Activated B cell treated with CpG ODN at 0.5 μM for 24 hours (primary cell): Measurements from ENCODE around the gene GRM8. TPM values are rescaled to one million over a fixed set of nuclear protein-coding genes. Genes with fewer than 3 reads are reported as not detected.

Experiments
- ATAC-seq: fragments of 200-7000 bp; cut with Tn5 transposase; one replicate; pipeline ENCODE4 v1.10.0; 2021; ENCODE audit warnings: low read depth, mild to moderate bottlenecking, moderate library complexity
- CTCF ChIA-PET: fragments of 350-600 bp; sonication (Branson Sonifier 250); formaldehyde crosslinking; loops from one replicate; lab custom pipeline; 2021; ENCODE audit warnings: antibody characterized with exemption; lab: Charles Lee
- POLR2A ChIA-PET: fragments of 350-600 bp; sonication (Branson Sonifier 250); formaldehyde crosslinking; loops from one replicate; lab custom pipeline; 2021; ENCODE audit warnings: antibody characterized with exemption; lab: Charles Lee
- DNase-seq: peaks from one replicate; pipeline ENCODE4 v3.0.0; 2022
- H3K27ac Mint-ChIP-seq: one replicate; pipeline ENCODE4 v1.8.0; 2020; ENCODE audit warnings: mixed read lengths
- H3K27me3 Mint-ChIP-seq: one replicate; pipeline ENCODE4 v1.8.0; 2021; ENCODE audit warnings: mixed read lengths
- H3K36me3 Mint-ChIP-seq: one replicate; pipeline ENCODE4 v1.8.0; 2021; ENCODE audit warnings: low read depth, mixed read lengths
- H3K4me1 Mint-ChIP-seq: one replicate; pipeline ENCODE4 v1.8.0; 2021; ENCODE audit warnings: mixed read lengths
- H3K4me3 Mint-ChIP-seq: one replicate; pipeline ENCODE4 v1.8.0; 2020; ENCODE audit warnings: mild to moderate bottlenecking, mixed read lengths
- H3K9me3 Mint-ChIP-seq: one replicate; pipeline ENCODE4 v1.8.0; 2020; ENCODE audit warnings: mixed read lengths
- intact Hi-C: fragments of 100-400 bp; cut with micrococcal nuclease; formaldehyde crosslinking; loops from one replicate; pipeline ENCODE4 v1.15.1; 2024
- total RNA-seq: library from RNA; stranded (reverse); gene quantifications from 2 replicates; pipeline ENCODE4 v1.2.3, GENCODE V29; 2022
- TF ChIP-seq, protein P1 (sequence below): fragments of 200-600 bp; IDR thresholded peaks from one replicate; pipeline ENCODE4 v1.8.0; 2022; ENCODE audit warnings: antibody characterized with exemption, mild to moderate bottlenecking

GRM8 gene
- total RNA-seq, 1 donor from 2014 or later: not detected

DNA sequence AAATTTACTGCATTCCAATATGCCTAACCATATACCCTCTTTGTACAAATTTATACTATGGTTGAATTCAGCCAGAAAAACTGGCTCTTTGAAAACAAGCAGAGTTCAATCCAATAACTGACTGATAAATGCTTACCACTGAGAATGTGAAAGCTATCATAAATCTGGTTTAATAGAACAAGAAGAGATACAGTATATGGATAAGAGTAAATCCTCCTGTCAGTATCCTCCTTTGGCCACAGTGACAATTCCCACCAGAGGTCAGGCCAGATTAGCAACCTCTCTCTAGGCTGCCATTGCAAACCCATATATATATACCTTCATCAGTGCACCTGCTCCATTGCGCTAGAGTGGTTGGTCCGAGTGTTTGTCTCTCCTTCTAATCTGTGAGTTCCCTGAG lies 647.2 kb downstream of the GRM8 start:
- H3K36me3 Mint-ChIP-seq: no peaks in the 10 kb centered on the region
- H3K4me3 Mint-ChIP-seq: no peak overlapping the region
- DNase-seq: no peak
- no peak overlapping the region for H3K27ac Mint-ChIP-seq
- no peaks in the 10 kb centered on the region for H3K4me1 Mint-ChIP-seq
- no peak for ATAC-seq
- no peaks in the 10 kb centered on the region for H3K9me3 Mint-ChIP-seq
- no peaks in the 10 kb centered on the region for H3K27me3 Mint-ChIP-seq
- intact Hi-C loops: no loop called here
- ChIA-PET CTCF (no interaction called here), POLR2A (no interaction called here)
- TF ChIP-seq, protein P1, sequence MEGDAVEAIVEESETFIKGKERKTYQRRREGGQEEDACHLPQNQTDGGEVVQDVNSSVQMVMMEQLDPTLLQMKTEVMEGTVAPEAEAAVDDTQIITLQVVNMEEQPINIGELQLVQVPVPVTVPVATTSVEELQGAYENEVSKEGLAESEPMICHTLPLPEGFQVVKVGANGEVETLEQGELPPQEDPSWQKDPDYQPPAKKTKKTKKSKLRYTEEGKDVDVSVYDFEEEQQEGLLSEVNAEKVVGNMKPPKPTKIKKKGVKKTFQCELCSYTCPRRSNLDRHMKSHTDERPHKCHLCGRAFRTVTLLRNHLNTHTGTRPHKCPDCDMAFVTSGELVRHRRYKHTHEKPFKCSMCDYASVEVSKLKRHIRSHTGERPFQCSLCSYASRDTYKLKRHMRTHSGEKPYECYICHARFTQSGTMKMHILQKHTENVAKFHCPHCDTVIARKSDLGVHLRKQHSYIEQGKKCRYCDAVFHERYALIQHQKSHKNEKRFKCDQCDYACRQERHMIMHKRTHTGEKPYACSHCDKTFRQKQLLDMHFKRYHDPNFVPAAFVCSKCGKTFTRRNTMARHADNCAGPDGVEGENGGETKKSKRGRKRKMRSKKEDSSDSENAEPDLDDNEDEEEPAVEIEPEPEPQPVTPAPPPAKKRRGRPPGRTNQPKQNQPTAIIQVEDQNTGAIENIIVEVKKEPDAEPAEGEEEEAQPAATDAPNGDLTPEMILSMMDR: no peak

DNA sequence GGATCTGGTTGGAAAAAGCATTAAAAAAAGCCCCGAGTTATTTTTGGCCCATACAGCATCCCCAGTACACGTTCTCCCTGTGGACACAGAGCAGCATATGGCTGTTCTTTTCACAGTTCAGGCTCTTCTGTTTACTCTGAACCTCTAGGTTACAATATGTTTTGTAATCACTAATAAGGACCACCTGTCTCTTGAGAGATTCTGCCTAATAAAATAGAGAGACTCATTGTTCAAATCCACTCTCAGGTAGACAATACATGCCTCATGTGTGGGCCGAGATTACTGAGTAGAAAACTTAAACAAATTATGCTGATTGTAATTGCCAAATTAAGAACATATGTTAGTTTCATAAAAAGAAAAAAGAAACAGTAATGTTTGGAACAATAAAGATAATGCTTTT lies 647.7 kb downstream of the GRM8 start:
- ChIA-PET POLR2A (no interaction called here), CTCF (no interaction called here)
- DNase-seq (no peak), ATAC-seq (no peak)
- no peaks in the 10 kb centered on the region for H3K27me3 Mint-ChIP-seq
- TF ChIP-seq, protein P1: no peak
- no peaks in the 10 kb centered on the region for H3K36me3 Mint-ChIP-seq
- intact Hi-C loops: no loop called here
- no peaks in the 10 kb centered on the region for H3K9me3 Mint-ChIP-seq
- no peak overlapping the region for H3K27ac Mint-ChIP-seq
- no peaks in the 10 kb centered on the region for H3K4me1 Mint-ChIP-seq
- H3K4me3 Mint-ChIP-seq: no peak overlapping the region

DNA sequence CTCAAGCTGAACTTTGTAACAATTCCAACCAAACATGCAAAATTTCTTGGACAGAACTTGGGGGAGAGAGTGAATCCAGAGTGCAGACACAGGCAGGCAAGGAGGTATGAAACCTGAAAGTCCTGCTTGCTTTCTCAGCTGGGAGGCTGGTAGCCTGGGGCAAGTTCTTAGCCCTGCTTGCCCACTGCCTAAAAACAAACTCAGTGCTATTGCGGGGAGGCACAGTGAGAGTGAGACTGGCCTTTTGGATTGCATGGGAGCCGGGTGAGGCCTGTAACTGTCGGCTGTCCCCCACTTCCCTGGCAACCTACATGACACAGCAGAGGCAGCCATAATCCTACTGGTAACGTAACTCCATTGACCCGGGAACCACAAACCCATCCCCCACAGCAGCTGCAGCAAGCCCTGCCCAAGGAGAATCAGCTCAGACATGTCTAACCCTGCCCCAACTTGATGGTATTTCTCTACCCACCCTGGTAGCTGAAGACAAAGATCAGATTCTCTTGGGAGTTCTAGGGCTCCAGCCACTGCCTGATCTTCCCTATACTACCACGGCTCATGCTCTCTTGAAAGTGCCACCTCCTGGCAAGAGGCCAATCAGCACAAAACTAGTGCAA lies 663.6 kb downstream of the GRM8 start:
- ATAC-seq (no peak), DNase-seq (no peak)
- TF ChIP-seq, protein P1: no peak
- Mint-ChIP-seq H3K4me3 (no peak overlapping the region), H3K27ac (no peak overlapping the region), H3K9me3 (peaks cover 13% of the 10 kb centered on the region), H3K27me3 (no peaks in the 10 kb centered on the region), H3K36me3 (no peaks in the 10 kb centered on the region), H3K4me1 (no peaks in the 10 kb centered on the region)
- intact Hi-C loops: no loop called here
- ChIA-PET POLR2A (no interaction called here), CTCF (no interaction called here)

DNA sequence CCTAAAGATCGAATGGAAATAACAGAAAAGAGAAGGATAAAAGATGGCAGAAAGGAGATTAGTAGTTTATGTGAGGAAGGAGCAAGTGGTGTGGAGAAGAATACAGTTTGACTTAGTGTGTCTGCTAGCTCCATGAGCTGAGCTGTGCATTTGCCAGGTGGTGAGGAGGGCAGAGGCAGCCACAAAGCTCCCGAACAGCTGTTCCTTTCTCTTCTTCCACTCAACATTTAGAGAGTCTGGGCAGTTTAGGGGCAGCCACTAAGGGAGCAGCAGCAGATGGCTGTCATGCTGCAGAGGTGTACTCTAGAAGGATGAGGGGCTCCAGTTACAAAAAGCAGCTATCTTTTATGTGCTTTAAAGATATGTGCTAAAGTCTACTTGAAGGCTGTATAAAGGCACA lies 674.4 kb downstream of the GRM8 start:
- intact Hi-C loops: no loop called here
- TF ChIP-seq, protein P1: no peak
- no peaks in the 10 kb centered on the region for H3K36me3 Mint-ChIP-seq
- no peak for ATAC-seq
- CTCF ChIA-PET: no interaction called here
- POLR2A ChIA-PET: no interaction called here
- no peak for DNase-seq
- H3K27me3 Mint-ChIP-seq: no peaks in the 10 kb centered on the region
- no peak overlapping the region for H3K27ac Mint-ChIP-seq
- no peaks in the 10 kb centered on the region for H3K4me1 Mint-ChIP-seq
- no peaks in the 10 kb centered on the region for H3K9me3 Mint-ChIP-seq
- H3K4me3 Mint-ChIP-seq: no peak overlapping the region

DNA sequence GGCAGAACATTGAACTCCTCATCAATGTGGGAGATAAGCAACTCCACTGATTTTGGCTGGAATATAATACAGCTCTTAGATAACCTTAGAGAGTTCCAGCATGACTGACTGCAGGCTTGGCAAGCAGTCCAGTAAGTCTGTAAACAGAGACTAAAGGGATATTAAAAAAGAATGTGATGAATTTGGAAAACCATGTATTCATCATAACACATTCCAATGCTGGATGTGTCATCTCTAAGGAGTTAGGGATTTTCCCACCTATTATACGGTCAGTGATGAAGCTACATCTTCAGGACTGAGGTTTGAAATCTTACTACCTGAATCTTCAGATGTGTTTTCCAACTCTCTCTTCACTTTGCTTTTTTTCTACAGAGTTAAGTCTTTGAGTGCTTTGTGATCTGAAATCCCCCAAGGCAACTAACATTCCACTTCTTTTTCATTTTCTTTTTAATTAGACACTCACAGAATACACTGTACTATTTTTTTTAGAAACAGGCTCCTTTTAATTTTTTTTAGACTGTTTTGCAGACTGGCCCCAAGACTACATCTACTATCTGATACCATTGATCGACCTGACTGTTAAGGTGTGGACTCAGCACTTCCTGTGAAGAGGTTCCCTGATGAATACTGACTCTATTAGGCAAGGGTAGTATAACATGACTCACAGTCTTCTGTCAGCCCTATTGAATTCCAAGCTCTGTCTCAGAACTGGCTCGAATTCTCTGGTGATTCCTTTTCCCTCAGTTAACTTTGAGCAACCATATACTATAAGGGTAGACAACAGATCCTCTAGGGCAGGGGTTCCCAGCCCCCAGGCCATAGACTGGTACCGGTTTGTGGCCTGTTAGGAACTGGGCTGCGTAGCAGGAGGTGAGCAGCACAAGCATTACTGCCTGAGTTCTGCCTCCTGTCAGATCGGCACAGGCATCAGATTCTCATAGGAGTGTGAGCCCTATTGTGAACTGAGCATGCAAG lies 678.2 kb downstream of the GRM8 start:
- no peak for ATAC-seq
- intact Hi-C loops: no loop called here
- no peak for DNase-seq
- CTCF ChIA-PET: no interaction called here
- Mint-ChIP-seq H3K36me3 (no peaks in the 10 kb centered on the region), H3K27me3 (no peaks in the 10 kb centered on the region), H3K9me3 (no peaks in the 10 kb centered on the region), H3K4me1 (no peaks in the 10 kb centered on the region), H3K4me3 (no peak overlapping the region), H3K27ac (no peak overlapping the region)
- TF ChIP-seq, protein P1: no peak
- POLR2A ChIA-PET: no interaction called here
